ENCODE data around the gene ZNF236. TPM values are rescaled to one million over a fixed set of nuclear protein-coding genes. Genes with fewer than 3 reads are reported as not detected.

ZNF236 gene
- total and polyA plus RNA-seq, 2 of the 13 experiments (the other 11 are each of a cell fraction or from before 2014, with no cell fraction given): 3.0 to 7.2 TPM

GRCh38 chr18:76821875-76822505 lies 367 bp upstream of the ZNF236 start (continued):
- TF ChIP-seq ARID4A (CRISPR knock-in tag; IDR thresholded peaks at IDR 0.05; ENCODE audit: borderline replicate concordance): peak; percentile 69; the same call in 1 of the 2 replicates
- TF ChIP-seq ARNT2 (CRISPR knock-in tag; IDR thresholded peaks at IDR 0.05; ENCODE audit: low read depth): peak; percentile 72; the same call in 1 of the 2 replicates
- peak; percentile 53; the same call in 1 of the 2 replicates for TF ChIP-seq TMF1 (CRISPR knock-in tag; IDR thresholded peaks at IDR 0.05; ENCODE audit: low read depth)
- TF ChIP-seq ZBED4 (CRISPR knock-in tag; IDR thresholded peaks at IDR 0.05; ENCODE audit: borderline replicate concordance): peak; percentile 94
- TF ChIP-seq SAFB2 (CRISPR knock-in tag; IDR thresholded peaks at IDR 0.05; ENCODE audit: borderline replicate concordance, low read depth): 0 out of 2 replicates have a peak, but pooled peaks have one; percentile 66
- TF ChIP-seq GATAD2A (CRISPR knock-in tag; IDR thresholded peaks at IDR 0.05): peak; percentile 46; the same call in 1 of the 2 replicates
- TF ChIP-seq GMEB1 (CRISPR knock-in tag; IDR thresholded peaks at IDR 0.05; ENCODE audit: borderline replicate concordance): peak; percentile 25; the same call in 1 of the 2 replicates
- TF ChIP-seq ZNF501 (CRISPR knock-in tag; IDR thresholded peaks at IDR 0.05): peak; percentile 75
- 0 out of 2 replicates have a peak, but pooled peaks have one; percentile 45 for TF ChIP-seq STAT5B (CRISPR knock-in tag; IDR thresholded peaks at IDR 0.05)
- TF ChIP-seq ZNF777 (CRISPR knock-in tag; IDR thresholded peaks at IDR 0.05): peak; percentile 37; the same call in 1 of the 2 replicates
- peak; percentile 91 for TF ChIP-seq ZFX (CRISPR knock-in tag; IDR thresholded peaks at IDR 0.05; ENCODE audit: low read depth)
- 0 out of 2 replicates have a peak, but pooled peaks have one; percentile 19 for TF ChIP-seq ZNF264 (CRISPR knock-in tag; IDR thresholded peaks at IDR 0.05)
- TF ChIP-seq ERF (CRISPR knock-in tag; IDR thresholded peaks at IDR 0.05): 0 out of 2 replicates have a peak, but pooled peaks have one; percentile 39
- no peak for TF ChIP-seq ZNF552 (CRISPR knock-in tag; IDR thresholded peaks at IDR 0.05; ENCODE audit: borderline replicate concordance)
- TF ChIP-seq ZBTB38 (CRISPR knock-in tag; IDR thresholded peaks at IDR 0.05): 0 out of 2 replicates have a peak, but pooled peaks have one; percentile 45
- TF ChIP-seq GABPB1 (CRISPR knock-in tag; IDR thresholded peaks at IDR 0.05): peak; percentile 62; the same call in 1 of the 2 replicates
- TF ChIP-seq PHF20 (CRISPR knock-in tag; IDR thresholded peaks at IDR 0.05): peak; percentile 34; the same call in 1 of the 2 replicates
- 0 out of 2 replicates have a peak, but pooled peaks have one; percentile 56 for TF ChIP-seq ARHGAP35 (CRISPR knock-in tag; IDR thresholded peaks at IDR 0.05; ENCODE audit: borderline replicate concordance)
